ENCODE measurements around the gene SMOC1. TPM values are rescaled to one million over a fixed set of nuclear protein-coding genes. Genes with fewer than 3 reads are reported as not detected.

The SMOC1 gene
- total and polyA plus RNA-seq, 9 of the 15 experiments (the other 6 are each of a cell fraction or from before 2014, with no cell fraction given): 0.04 TPM; not detected in 8

DNA sequence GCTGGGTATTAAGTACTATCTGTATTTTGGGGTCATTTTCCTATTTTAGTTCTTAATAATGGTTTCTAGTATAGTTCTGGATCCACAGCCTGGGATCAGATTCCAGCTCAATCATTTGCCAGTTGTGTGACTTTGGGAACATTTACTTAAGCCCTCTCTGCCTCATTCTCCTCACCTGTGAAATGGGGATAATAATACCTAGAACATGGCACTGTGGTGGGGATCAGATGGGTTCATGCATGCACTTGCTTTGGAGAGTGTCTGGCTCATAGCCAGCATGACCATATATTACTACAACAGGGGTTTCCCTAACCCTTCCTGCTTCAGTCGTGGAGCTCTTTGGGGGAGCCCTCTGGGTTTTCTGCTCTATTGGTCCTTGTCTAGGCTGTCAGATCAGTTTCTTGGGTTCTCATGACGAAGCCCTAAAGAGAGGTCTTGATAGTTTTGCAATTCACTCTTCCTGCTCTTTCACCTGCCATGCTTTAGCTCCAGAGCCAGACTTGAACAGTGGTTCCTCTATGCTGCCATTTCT, 34.1 kb upstream of the SMOC1 start:
- no peaks in the 10 kb centered on the region for H4K20me1 ChIP-seq (replicated peaks; ENCODE audit: control insufficient read depth, insufficient read depth, low read length)
- H2AFZ ChIP-seq (ENCODE audit: low read depth, low read length): no peak overlapping the region
- no peak overlapping the region for H3K4me3 ChIP-seq
- no peaks in the 10 kb centered on the region for H3K79me2 ChIP-seq (ENCODE audit: control insufficient read depth, insufficient read depth, low read length)
- BruUV-seq (replicated peaks): no TSS peak
- ChIA-PET CTCF (ENCODE audit: low intra/inter-chr PET ratio) (no interaction called here), POLR2A (no interaction called here)
- H3K9me1 ChIP-seq (ENCODE audit: control insufficient read depth, insufficient read depth, low read length): no peaks in the 10 kb centered on the region
- no peaks in the 10 kb centered on the region for H3K4me1 ChIP-seq (replicated peaks in 1 of 2; ENCODE audit: control insufficient read depth in 2 of 2, insufficient read depth in 2 of 2, low read length in 2 of 2)
- H3K9me3 ChIP-seq (replicated peaks; ENCODE audit: control insufficient read depth, insufficient read depth, low read depth, low read length): no peaks in the 10 kb centered on the region
- H3K9ac ChIP-seq (ENCODE audit: insufficient read depth in 1 of 2, low read depth in 2 of 2, low read length in 2 of 2): no peak overlapping the region
- TF ChIP-seq ARNT (IDR thresholded peaks at IDR 0.05): no peak
- TF ChIP-seq XRCC4 (IDR thresholded peaks at IDR 0.05; ENCODE audit: extremely low read depth, insufficient read depth, insufficient read length): no peak
- no peak for TF ChIP-seq JUNB (CRISPR knock-in tag; conservative IDR thresholded peaks at IDR 0.05)
- TF ChIP-seq, protein P1, sequence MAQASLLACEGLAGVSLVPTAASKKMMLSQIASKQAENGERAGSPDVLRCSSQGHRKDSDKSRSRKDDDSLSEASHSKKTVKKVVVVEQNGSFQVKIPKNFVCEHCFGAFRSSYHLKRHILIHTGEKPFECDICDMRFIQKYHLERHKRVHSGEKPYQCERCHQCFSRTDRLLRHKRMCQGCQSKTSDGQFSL (CRISPR knock-in tag; IDR thresholded peaks at IDR 0.05): no peak
- TF ChIP-seq, protein P1 (tag; IDR thresholded peaks at IDR 0.05): no peak
- no peak for TF ChIP-seq ZKSCAN3 (CRISPR knock-in tag; IDR thresholded peaks at IDR 0.05)
- no peak for TF ChIP-seq U2AF2 (optimal IDR thresholded peaks at IDR 0.05; ENCODE audit: low read depth, low read length)
- TF ChIP-seq, protein P2, sequence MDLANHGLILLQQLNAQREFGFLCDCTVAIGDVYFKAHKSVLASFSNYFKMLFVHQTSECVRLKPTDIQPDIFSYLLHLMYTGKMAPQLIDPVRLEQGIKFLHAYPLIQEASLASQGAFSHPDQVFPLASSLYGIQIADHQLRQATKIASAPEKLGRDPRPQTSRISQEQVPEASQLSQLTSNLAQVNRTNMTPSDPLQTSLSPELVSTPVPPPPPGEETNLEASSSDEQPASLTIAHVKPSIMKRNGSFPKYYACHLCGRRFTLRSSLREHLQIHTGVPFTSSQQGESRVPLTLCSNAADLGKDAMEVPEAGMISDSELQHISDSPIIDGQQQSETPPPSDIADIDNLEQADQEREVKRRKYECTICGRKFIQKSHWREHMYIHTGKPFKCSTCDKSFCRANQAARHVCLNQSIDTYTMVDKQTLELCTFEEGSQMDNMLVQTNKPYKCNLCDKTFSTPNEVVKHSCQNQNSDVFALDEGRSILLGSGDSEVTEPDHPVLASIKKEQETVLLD (IDR thresholded peaks at IDR 0.05): no peak
- no peak for TF ChIP-seq FOSL1 (tag; conservative IDR thresholded peaks at IDR 0.05)
- TF ChIP-seq ZNF146 (CRISPR knock-in tag; IDR thresholded peaks at IDR 0.05; ENCODE audit: unreplicated experiment): no peak
- no peak for TF ChIP-seq NELFE (IDR thresholded peaks at IDR 0.05; ENCODE audit: insufficient read depth, insufficient read length)
- TF ChIP-seq, protein P3, sequence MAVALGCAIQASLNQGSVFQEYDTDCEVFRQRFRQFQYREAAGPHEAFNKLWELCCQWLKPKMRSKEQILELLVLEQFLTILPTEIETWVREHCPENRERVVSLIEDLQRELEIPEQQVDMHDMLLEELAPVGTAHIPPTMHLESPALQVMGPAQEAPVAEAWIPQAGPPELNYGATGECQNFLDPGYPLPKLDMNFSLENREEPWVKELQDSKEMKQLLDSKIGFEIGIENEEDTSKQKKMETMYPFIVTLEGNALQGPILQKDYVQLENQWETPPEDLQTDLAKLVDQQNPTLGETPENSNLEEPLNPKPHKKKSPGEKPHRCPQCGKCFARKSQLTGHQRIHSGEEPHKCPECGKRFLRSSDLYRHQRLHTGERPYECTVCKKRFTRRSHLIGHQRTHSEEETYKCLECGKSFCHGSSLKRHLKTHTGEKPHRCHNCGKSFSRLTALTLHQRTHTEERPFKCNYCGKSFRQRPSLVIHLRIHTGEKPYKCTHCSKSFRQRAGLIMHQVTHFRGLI (CRISPR knock-in tag; IDR thresholded peaks at IDR 0.05): no peak
- TF ChIP-seq CBFB (CRISPR knock-in tag; IDR thresholded peaks at IDR 0.05): no peak
- no peak for TF ChIP-seq MYC (IDR thresholded peaks at IDR 0.05; ENCODE audit: low read depth, low read length)
- TF ChIP-seq MYC (CRISPR knock-in tag; IDR thresholded peaks at IDR 0.05; ENCODE audit: borderline replicate concordance, low read depth): no peak
- peaks cover 3 to 11% of the 10 kb centered on the region in 2 experiments; a peak in 3 of 5 replicates for H3K27me3 ChIP-seq (ENCODE audit: control insufficient read depth in 2 of 2, insufficient read depth in 2 of 2, low read length in 2 of 2)
- DNase-seq (ENCODE audit: extremely low read depth in 1 of 4, low spot score in 3 of 4): no peak
- FAIRE-seq: no peak
- no peaks in the 10 kb centered on the region for H3K36me3 ChIP-seq (ENCODE audit: control insufficient read depth, insufficient read depth, low read length)
- intact Hi-C loops (cut with micrococcal nuclease): no loop called here
- in situ Hi-C loops (cut with MboI): no loop called here
- no peak overlapping the region for H3K27ac ChIP-seq (ENCODE audit: extremely low read depth, low read depth, low read length)
- no peak overlapping the region for H3K4me2 ChIP-seq (ENCODE audit: insufficient read depth, low read length)
- WGBS (ENCODE audit: insufficient coverage, low coverage, missing lambda C conversion rate): 0% methylated on average over 2 of the region's 2 CpGs
- ATAC-seq: no peak
